ENCODE data around the gene SLC44A3.

Gene SLC44A3

DNA sequence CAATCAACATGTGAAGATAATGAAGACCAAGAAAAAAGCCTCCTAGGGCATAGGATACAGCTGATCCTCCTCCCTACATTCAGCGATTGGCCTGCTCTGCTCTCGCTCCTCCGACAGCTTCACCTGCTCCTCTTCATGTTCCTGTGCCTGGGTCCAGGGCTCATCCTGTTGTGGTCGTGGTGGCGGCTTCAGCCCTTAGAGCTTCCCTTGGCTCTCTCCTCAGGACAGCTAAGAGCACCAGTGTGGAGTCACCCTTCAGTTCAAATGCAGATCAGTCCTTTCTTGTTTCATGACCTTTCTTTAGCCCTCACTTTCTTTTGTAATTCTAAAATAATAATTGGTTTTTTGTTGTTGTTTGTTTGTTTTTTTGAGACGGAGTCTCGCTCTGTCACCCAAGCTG is 88.0 kb downstream of the SLC44A3 start:
- DNase-seq (ENCODE audit: low spot score): no peak

DNA sequence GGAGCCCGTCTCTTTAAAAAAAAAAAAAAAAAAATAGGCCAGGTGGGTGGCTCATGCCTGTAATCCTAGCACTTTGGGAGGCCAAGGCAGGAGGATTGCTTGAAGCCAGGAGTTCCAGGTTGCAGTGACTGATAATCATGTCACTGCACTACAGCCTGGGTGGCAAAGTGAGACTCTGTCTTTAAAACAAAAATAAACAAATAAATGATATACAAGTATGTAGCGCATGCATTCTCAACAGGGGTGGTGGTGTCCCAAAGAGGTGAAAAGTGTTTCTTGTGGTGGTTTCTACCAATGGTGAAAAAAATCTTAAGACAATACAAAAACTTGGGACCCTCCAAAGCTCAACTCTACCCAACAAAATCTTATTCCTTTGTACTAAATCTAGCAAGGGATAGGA is 88.8 kb downstream of the SLC44A3 start:
- no peak for DNase-seq (ENCODE audit: low spot score)

DNA sequence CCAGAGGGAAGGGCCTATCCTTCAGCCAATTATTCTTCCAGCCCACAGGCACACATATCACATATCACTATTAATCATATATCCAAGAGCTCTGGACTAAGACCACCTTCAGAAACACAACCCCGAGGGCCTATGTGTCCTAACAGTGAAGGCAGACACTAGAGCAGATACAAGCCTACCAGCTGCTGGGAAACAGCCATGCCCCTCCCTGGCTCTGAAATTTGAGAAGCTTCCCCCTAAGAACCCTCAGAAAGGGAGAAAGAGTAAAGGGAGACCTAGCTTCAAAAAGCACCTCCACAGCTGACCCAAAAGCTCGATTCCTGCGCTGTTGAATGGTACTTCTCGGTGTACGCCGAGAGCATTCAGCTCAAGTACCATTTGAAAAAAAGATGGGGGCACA is 89.3 kb downstream of the SLC44A3 start:
- no peak for DNase-seq (ENCODE audit: low spot score)

DNA sequence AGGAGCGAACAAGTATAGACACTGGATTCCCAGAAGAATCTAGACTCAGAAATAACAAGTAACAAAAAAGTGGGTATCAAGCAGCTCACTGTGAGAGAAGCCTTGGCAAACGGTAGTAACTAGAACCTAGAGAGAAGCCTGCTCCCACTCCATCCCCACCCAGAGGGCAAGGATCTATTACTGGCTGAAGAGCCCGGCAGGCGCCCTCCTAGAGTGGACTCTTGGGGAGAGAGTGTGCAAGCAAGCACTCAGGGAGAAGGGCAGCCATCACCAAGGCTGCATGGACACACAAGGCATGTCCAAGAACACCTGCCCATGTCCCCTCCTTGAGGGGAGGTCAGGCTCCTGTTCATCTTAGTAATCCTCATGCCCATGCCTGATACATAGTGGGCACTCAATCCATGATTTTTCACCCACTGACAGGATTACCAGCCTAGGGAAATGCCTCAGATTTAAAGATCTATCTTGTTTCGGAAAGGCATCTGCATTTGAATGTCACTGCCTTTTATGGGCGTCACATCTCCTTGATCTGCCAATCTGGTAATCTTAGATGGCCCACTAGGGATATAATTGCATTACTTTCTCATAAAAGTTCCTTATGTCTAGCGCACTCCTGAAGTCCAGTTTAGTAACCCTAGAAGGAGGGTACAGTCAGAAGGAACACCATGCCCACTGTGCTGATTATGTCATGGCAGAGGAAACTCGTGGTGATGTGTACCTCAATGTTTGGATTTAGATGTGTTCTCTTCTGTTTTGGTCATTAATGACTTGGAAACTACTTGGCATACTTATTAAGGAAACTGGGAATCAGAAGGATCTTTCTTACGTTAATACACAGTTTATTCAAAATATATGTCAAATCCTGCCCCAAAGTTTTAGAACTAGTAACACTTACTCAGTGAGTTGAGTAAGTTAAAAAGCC is 92.4 kb downstream of the SLC44A3 start:
- no peak for DNase-seq (ENCODE audit: low spot score)

DNA sequence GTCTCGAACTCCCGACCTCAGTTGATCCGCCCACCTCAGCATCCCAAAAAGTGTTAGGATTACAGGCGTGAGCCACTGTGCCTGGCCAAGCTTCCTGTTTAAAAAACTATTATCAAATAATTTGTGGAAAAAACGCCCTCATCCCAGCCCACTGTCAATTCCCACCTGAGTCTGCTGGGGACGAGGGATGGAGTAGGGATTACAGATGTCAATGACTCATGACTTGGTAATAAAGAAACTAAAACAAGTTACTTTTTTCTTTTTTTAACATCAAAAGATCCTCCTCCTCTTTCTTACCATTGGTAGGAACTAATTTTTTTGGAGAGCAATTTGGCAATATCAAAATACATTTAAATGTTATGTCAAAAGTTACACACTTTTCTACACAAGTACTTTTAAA is 97.1 kb downstream of the SLC44A3 start:
- DNase-seq (ENCODE audit: low spot score): no peak

DNA sequence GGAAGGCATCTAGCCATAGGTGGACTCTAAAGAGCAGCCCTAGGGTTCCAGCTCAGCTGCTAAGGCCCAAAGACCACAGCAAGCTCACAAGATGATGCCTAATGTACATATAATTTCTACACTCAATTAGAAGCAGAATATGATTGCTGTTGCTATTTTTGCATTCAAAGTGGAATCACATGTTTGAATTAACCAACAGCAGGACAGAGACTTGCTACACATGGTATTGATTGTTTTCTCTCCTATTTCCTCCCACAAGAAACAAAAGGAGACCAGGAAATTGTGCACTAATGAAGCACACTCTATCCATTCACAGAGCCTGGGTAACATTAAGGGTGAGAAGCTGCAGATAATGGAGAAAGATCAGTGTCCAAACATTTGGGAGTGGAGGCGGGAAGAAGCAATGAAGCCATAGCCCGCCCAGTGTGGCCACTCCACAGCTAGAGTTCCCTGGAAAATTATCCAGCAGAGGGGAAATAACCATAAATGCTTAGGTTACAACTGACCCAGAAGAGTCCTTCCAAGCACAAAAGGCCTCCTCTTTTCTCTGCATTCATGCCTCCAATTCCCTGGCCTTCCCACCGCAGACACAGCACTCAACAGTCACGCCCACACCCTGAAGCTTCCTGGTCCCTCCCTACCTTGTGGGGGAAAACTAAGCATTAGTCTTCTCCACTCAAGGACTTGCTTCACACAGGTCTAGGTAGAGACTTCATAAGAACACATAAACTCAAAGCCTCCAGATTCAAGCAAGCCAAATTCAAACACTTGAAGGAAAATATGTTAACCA is 99.3 kb downstream of the SLC44A3 start:
- no peak for DNase-seq (ENCODE audit: low spot score)

DNA sequence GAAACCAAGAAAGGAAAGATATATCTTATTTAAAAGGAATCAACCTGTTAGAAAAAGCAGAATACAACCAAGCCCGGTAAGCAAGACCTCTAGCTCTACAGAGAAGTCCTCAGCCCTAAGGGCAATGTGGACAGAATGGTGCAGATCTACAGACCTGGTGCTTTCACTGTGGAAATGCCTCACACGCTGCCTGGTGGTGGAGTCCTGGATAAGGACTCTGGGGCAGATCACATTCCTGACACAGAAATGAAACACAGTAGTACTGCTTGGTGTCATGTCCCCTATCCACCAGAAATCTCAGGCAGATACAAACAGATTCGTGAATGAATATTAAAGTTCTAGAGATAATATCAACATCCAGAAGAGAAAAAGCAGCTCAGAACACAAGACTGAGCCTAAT is 99.9 kb downstream of the SLC44A3 start:
- DNase-seq (ENCODE audit: low spot score): no peak

DNA sequence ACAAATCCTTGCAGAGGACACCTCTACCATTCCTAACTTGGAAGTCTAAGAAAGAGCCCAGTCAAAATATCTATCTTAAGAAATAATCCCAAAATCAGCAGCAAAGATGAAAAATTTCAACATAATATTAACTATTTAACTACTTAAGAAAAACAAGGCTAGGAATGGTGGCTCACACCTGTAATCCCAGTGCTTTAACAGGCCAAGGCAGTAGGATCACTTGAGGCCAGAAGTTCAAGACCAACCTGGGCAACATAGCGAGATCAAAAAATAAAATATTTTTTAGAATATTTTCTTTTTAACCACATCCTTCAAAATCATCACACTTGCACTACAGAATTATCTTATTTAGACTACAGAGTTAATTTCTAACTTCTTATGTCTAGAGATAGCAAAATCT is 101.8 kb downstream of the SLC44A3 start:
- DNase-seq (ENCODE audit: low spot score): no peak

DNA sequence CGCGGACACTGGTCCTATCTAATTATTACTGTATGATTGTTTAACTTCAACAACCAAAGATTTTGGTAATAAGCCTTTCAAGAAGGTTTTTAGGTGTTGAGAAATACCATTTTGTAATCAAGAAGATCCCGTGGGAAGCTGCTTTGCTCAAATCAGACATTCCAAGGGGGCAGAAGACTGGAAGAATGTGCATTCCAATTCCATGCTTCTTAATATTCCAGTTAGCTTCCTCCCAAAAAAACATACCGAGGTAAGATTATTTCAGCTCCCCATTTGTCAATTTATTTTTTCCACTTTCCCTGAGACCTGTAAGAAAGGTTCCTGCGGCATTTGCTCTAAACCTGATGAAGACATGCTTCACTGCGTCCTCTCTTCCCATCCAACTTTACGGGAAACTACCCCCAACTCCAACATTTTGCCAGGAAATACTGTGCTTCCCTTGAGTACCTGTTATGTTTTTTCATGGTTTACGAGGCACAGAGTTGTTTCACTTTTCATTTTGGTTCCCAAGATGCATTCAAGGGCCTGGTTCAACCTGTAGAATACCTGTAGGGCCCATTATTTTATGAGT is 102.7 kb downstream of the SLC44A3 start:
- DNase-seq (ENCODE audit: low spot score): no peak

DNA sequence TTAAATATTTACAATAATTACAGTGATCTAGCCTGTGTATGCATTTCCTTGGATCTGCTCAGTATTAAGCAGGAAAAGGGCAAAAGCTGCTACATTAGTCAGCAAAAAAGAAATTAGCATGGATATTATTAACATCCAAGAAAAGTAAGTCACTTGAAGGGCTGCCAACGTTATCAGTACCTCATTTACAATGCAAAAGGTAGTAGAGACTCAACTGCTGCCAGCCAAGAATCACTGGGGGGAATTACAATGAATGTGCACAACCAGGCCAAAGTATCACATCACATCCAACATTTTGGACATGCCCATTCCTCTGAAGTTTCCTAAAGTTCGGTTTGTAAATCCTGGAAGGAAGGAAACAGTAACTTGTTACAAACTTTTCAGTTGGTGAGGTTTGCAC is 104.8 kb downstream of the SLC44A3 start:
- no peak for DNase-seq (ENCODE audit: low spot score)

DNA sequence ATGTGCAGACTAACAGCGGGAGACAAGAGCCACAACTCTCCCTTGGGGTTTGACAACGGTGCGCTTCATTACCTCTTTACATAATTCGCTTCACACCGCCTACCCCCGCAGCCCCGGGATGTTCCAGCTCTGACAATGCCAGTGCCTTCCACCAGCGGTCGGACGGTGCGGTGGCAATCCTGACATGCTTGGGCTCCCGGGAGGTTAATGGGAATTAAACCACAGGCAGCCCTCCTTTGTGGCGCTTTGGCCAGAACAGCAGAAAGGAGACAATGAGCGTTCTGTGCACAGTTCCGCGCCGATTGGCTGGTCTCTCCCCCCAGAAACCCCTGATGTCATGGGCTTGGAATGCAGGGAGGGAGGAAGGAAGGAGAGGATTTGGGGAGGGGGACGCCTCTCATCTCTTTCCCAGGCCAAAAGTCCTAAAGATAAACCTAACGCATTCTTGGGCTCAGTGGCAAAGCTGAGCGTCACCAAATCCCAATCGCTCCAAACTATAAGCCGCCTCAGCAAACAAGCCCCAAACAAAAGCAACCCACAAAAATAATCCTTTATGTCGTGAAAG is 105.5 kb downstream of the SLC44A3 start:
- DNase-seq (ENCODE audit: low spot score): no peak

DNA sequence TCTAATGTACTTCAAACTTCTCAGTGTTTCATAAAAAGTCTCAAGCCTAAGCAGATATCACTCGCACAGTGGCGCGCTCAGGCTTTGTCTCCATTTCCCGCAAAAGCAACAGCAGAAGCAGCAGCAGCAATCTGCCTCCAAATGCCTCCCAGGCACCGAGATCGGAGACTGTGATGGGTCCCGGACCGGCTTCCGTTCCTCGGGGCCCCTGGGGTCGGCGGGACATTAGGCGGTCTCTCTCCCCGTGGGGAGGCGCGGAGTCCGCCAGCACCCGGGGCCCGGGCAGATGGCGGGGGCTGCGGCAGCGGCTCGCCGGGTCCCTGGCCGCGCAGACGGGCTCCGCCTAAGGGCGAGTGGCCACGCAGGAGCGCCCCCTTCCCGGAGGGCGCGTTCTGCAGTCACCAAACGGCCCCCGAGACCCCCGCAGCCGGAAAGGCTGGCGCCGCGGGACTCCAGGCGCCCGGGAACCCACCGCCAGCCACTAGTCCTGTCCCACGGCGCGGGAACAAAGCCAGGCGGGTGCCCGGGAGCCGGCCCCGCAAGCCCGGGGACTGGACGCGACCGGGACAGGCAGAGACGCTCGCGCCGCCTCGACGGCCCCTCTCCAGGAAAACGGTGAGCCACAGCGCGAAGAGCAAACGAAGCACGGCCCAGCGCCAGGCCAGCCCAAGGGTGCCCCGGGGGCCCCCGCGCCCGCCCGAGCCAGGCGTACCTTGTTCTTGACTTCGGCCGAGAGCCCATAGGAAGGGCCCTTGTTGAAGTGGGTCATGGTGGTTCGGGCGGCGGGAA is 106.2 kb downstream of the SLC44A3 start:
- DNase-seq (ENCODE audit: low spot score): no peak

DNA sequence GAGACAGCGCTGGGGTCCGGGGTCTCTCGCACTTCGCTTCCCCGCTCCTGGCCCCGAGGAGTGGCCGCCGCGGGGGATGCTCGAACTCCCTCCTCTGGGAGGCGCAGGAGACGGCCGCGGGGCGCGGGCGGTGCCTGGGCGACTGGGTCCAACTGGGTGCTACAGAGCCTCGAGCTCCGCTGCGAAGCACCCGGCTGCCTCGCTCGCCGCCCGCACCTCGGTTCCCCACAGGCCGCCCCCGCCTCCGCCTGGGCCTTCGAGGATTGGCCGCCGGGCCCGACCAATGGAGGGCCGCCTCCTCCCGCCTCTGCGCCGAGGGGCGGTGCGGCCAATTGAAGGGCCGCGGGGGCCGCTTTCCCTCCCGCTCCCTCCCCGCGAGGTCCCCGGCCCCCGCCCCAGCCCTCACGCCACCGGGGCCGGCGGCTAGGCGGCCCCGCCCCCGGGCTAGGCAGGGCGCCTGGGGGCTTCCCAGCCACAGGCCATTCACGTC is 106.8 kb downstream of the SLC44A3 start, which contains the start of gene CNN3:
Gene CNN3 (minus strand): TSS at position 196 of the 490 bp plus-strand sequence. CDS start 216 bp downstream, outside the sequence.
- peak; percentile 35 for DNase-seq (ENCODE audit: low spot score)

DNA sequence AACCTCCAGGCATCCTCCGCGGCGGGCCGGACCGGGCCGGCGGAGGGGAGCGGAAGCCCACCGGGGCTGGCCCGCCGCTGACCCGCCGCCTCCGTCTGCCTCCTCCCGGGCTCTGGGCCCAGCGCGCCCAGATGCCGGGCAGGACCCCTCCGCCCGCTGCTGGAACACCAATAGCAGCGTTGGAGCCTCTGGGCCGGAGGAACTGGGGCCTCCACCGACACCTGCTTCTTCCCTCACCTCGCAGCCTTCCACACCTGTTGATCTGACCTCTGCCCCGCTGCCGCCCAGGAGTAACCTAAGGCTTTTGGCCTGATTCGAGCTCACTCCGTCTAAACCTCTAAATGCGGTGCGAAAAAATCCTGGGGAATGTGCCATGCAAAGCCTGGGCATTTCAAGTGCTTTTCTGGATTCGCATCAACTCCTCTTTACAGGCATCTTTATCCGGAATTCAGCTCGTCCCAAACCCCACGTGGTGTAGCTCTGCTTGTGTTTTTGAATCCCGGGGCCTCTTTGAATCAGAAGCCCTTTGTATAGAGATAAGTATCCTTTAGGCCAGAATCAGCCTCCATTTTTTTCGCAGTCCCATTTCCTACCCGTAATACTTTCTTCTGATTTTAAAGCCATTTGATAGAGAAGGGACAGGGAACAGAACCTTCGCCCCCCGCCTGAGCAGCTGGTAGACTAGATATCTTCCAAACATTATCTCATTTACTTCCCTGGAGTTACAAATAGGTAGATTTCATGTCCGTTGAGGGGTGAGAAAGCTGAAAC is 107.4 kb downstream of the SLC44A3 start:
- no peak for DNase-seq (ENCODE audit: low spot score)

DNA sequence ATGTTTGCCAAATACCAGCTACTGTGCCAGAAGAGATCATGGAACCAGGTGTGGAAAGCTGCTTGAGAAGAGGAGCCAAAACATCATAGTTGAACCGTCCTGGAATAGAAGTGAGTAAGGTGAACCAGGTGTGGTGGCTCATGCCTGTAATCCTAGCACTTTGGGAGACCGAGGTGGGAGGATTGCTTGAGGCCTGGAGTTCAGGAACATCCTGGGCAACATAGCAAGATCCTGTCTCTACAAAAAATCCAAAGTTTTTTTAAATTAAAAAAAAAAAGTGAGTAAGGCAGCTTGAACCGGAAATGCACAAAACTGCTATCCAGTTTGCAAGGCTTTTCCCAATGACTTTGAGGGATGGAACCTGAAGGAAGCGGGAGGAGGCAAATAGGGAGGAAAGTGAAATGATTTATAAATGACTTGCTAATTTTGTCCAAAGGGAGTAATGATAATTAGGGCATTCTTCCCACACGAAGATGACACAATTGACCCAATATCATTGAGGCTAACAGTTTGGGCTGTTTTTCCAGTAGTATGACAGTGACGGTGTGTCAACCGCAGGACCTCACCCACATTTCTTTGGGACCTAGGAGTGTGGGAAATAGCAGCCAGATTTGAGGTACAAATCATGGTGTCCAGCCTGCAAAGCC is 108.3 kb downstream of the SLC44A3 start:
- no peak for DNase-seq (ENCODE audit: low spot score)

DNA sequence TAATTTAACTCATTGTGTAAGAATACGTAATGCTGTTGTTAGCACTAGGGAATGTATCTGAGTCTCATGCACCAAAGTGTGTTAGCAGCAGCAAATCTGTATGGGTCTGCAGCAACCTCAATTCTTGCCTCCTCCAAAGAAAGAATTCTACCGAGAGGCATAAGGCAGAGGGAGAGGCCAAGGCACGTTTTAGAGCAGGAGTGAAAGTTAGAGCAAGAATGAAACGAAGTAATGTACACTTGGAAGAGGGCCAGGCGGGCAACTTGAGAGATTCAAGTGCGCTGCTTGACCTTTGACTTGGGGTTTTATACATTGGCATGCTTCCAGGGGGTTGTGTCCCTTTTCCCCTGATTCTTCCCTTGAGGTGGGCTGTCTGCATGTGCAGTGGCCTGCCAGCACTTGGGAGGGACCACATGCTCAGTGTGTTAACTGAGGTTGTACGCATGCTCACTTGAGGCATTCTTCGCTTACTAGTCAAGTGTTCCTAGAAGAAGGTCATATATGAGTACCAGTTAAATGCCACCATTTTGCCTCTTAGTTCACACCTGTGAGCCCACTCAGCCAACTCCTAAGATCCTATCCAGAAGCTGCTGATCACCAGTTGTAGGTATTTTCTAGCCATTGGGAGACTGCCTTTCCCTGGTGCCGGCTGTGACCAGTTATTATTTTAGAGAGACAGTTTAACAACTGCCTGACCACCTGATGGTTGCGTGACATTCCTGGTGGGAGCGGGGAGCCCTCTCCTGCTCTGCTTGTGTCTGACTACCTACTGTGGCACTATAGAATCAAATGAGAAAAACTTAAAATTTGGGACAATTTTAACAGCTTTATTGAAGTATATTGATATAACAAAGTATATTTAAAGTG is 109.4 kb downstream of the SLC44A3 start:
- no peak for DNase-seq (ENCODE audit: low spot score)

DNA sequence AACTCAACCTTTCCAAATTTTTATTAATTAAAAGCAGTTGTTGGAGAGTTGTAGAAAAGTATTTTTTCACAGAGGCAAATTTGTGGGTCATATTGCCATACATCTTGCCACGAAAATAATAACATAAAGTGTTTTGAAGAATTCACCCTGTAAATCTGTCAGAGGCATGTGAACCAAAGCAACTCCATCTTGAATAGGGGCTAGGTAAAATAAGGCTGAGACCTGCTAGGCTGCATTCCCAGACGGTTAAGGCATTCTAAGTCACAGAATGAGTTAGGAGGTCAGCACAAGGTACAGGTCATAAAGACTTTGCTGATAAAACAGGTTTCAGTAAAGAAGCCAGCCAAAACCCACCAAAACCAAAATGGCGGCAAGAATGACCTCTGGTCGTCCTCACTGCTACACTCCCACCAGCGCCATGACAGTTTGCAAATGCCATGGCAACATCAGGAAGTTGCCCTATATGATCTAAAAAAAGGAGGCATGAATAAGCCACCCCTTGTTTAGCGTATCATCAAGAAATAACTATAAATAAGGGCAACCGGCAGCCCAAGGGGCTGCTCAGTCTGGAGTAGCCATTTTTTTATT is 111.2 kb downstream of the SLC44A3 start:
- no peak for DNase-seq (ENCODE audit: low spot score)

DNA sequence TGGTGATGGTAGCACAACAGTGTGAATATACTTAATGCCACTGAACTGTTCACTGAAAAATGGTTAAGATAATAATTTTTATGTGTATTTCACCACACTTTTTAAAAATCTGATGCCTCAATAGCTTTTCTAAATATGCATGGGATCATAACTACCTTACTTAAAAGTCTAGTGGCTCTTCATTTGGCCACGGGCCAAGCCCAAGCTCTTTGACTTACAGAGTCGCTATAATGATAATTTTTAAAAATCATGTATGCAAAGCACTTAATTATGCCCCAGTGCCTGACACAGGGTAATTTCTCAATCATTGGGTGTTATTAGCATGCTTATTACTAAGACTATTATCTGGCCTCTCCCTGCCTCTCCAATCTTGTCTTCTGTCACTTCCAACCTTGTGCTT is 114.4 kb downstream of the SLC44A3 start:
- no peak for DNase-seq (ENCODE audit: low spot score)

DNA sequence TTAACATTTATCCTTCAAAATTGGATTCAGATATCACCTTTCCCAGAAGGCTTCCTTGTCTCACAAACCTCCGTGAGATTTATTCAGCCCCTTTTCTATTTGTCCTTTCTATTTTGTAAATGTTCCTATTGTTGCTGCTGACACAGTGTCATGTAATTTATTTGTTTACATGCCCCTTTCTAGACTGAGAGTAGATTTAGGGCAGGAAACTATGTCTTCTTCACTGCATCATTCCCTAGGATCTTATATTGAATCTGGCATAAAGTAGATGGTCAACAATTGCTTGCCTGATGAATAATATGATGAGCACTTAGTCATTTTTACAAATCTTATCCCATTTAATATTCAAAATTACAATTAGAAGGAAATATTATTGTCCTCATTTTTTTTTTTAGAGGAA is 114.9 kb downstream of the SLC44A3 start:
- no peak for DNase-seq (ENCODE audit: low spot score)

Data from hematopoietic multipotent progenitor cell treated with erythropoietin and hydrocortisone succinate and interleukin-3 and kit ligand, for 17 days (in vitro differentiated cells).